HG03442 (cell line): ENCODE measurements around the gene KRT36.

Experiments
- ATAC-seq: cut with Tn5 transposase; IDR thresholded peaks from one replicate; pipeline ENCODE4 v1.9.1; 2021; ENCODE audit warnings: mild to moderate bottlenecking, moderate library complexity; ENCODE audit not compliant: unreplicated experiment

The KRT36 gene

GRCh38 chr17:41504246-41504977 lies 14.7 kb upstream of the KRT36 start:
- ATAC-seq = no peak

DNA sequence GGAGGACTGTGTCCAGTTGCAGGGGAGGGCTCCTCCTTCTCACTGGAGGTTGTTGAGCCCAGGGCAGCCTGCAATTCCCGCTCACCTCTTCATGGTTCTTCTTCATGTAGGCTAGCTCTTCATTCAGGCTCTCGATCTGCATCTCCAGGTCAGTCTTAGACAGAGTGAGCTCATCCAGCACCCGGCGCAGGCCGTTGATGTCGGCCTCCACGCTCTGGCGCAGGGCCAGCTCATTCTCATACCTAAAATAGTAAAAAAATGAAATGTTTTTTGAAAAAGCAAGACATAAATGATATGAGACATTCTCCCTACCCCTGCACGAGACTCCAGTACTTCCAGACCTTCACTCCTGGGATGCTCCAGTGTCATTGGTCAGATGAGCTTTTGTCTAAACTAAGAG lies 13.5 kb upstream of the KRT36 start:
- no peak for ATAC-seq

- ATAC-seq = no peak
Observed at GRCh38 chr17:41500131-41500911, 10.6 kb upstream of the KRT36 start.

DNA sequence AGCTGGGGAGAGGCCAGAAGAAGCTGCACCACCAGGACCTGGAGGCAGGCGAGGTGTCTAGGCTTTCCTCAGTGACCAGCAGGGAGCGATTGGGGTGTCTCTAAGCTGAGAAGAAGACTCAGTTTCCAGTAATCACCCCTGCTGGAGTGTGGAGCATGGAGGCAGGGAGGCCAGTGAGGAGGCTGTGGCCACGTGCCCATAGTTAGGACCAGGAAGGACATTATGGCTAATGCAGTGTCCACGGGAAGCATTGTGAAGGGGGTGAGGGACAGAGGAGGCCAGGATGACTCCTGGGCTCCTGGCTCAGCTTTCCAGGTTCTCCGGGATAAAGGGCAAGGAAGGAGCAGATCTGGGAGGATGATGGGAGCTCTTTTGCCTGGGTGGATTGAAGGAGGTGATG lies 10.0 kb upstream of the KRT36 start:
- ATAC-seq = no peak

DNA sequence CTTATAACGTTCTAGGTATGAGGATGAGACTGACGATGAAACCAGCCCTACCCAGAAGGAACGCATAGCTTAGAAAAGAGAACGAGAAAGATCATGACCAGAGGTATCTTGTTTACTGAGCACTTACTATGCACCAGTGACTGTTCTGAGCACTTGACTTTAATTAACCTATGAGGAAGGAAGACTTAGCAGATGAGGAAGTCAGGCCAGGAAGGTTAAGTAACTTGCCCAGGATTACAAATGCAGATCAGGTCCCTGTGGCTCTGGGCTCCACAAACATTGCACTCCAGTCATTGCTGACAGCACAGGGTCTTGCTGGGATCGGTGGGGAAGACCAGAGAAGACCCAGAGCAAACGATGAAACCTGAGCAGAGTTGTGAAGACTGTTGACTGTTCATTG lies 8.6 kb upstream of the KRT36 start:
- no peak for ATAC-seq

DNA sequence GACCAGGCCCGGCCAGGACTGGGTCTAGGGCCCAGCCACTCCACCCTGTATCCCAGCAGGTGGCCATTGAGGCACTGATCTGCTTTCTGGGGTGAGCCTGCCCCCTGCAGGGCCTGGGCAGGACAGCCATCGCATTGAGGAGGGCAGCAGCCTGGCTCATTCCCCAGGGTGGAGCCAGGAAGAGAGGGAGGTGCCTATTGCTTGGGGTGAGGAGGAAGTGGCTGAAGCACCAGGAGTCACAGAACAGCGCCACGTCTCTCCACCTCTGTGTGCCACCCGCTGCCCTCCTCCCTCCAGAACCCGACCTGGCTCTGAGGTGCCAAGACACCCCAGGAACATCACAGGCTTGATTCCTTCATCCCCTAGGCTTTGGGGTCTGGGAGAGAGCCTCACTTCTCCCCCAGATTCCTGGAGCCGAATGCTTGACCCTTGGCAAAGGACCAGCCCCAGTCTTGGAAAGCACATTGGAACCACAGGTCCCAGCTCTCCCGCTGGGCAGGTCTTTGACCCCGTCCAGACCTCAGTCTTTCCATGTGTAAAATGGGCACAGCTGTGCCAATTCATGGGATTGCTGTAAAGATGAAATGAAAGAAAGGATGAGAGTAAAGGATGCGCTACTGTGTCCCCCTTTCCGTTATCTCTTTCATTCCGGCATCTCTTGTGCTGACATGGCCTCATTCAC lies 7.2 kb upstream of the KRT36 start:
- peak; percentile 52 for ATAC-seq

- no peak for ATAC-seq
Observed at GRCh38 chr17:41494524-41494923, 4.8 kb upstream of the KRT36 start.

- no peak for ATAC-seq
Observed at GRCh38 chr17:41492771-41493170, 3.1 kb upstream of the KRT36 start.

- no peak for ATAC-seq
Observed at GRCh38 chr17:41492351-41492750, 2.6 kb upstream of the KRT36 start.

DNA sequence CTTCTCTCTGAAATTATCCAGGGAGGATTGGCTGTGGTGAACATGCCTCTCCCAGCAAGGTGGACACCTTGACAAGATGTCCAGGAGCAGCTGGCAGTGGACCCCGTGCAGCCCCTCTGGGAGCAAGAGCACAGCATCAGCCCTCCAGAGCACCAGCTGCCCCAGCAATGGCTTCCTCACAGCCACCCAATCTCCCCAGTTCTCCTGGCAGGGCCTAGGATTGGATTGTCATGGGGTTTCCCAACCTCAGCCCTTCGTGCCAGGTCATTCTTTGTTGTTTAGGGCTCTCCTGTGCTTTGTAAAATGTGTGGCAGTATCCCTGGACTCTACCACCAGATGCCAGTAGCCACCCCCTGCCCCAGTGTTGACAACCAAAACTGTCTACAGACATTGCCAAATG lies 1.8 kb upstream of the KRT36 start:
- ATAC-seq = no peak

DNA sequence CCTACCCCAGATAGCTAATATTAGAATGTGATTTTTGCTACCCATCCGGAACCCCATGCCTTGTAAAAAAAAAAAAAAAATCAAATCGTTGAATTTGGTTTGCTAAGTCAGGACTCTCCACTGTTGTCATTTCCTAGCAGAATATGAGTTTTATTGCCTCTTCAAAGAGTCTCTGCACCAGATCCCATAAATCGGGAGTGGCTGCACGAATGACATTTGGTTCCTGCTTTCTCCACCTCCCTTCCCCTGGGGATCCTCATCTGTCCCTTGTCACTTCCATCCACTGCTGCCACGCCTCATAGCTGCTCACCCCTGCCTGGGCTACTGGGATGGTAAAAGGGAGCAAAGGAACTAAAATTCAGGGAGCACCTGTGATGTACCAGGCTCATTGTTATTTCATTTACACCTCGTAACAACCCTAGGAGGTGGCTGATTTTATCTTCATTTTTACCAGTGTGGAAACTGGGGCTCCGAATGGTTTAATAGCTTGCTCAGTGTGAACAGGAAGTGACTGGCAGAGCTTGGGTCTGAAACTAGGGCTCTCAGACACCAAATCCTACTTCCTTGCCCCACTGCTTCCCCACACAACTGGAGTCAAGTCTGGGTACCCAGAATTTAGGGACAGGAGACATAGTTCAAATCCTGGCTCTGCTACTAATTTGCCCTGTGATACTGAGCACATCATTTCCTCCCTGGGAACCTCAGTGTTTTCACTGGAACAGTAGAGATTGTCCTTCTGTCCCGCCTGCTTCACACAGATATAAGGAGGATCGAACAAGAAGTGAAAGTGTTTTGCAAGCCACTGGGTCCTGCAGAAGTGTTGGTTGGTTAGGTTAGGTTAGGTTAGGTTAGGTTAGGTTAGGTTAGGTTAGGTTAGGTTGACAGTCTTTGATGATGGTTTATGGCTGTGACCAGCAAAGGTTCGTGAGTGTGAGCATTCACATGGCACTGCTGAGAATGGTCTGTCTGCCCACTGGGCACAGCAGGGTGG lies 585 bp upstream of the KRT36 start:
- ATAC-seq = no peak

DNA sequence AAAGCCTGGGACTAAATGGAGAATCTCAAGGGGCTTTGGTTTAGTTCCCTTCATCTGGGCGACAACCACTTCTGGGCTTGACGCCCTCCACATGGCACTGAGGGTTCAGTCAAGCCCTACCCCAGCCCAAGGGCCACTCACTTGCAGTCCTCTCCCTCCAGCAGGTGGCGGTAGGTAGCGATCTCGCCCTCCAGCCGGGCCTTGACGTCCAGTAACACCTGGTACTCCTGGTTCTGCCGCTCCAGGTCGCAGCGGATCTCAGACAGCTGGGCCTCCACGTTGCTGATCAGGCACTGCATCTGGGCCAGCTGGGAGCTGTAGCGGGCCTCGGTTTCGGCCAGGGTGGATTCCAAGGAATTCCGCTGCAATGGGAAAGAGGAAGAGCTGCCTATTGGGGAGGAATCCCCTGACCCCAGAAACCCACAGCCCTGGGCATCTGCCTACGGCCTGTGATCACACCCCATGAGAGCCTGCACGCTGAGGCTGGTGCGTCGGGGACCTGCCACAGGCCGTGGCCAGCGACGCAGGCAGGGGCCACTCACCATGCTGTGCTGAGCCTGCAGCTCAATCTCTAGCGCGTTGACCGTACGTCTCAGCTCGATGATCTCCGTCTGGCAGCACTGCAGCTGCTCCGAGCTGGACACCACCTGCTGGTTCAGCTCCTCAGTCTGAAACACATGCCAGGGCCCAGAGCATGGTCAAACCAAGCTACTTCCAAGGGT lies 2.7 kb downstream of the KRT36 start:
- no peak for ATAC-seq

DNA sequence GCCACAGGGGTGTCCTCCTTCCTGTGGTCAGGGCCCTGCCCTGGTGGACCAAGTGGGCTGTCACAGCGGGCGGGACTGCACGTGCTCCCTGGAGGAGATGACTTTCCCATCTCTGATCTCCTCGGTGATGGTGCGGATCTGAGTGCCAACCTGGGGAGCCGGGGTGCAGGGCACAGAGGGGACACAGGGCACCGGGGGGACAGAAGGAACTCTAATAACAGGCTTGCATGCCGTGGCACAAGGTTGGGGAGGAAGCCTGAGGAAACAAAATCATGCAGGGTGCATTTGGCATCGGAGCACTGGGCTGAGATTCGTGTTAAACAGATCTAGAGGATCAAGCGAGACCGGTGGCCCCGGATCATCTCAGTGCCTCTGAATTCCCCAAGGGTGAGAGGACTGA lies 3.4 kb downstream of the KRT36 start:
- ATAC-seq = no peak

GRCh38 chr17:41484920-41485904 lies 4.5 kb downstream of the KRT36 start:
- ATAC-seq = no peak

DNA sequence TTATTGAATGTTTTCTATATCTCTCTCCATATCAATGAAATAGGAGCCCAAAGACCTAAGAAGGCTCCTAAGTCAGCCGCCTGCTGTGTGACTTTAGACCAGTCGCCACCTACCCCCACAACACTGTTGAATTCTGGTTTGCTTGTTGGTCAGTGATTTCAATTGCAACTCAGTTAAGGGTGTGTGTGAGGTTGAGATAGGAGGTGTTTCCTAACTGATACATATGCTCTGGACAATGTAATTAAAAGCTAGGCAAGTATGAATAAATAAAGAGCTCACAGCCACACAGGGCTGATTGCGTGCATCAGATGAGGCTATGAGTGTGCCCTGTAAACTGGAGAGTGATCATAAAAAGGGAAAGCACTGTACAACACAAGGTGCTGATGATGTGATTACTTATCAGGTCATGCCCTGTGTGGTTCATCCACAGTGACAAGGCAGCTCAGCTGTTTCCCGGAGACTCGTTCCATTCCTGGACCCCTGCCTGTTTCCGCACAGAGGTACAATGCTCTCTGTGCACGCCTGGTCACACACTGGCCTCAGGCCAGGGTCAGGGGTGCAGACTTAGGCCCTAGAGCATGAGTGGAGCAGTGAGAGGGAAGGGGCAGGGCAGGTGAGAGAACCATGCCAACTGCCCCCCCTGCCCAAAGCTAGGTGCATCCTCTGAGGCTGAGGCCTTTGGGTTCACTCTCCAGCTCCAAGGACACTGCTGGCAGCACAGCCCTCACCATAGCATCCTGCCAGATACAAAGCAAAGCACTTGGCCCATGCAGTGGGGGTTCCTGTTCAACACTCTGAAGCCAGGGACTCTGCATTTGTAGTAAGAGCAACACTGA lies 5.5 kb downstream of the KRT36 start:
- ATAC-seq = no peak

- no peak for ATAC-seq
Observed at GRCh38 chr17:41483531-41483930, 6.2 kb downstream of the KRT36 start.

- ATAC-seq = no peak
Observed at GRCh38 chr17:41481036-41481435, 8.7 kb downstream of the KRT36 start, which contains the start of gene KRT35. Gene KRT35, minus strand, starts transcription at chr17:41481151. Its CDS starts 54 bp downstream, at chr17:41481097.

GRCh38 chr17:41480581-41480980 lies 9.1 kb downstream of the KRT36 start:
- no peak for ATAC-seq
